Upper lobe of left lung (tissue), 6 donors: ENCODE results near the gene CXCR6. TPM values are rescaled to one million over a fixed set of nuclear protein-coding genes. Genes with fewer than 3 reads are reported as not detected.
A peak's percentile ranks its signal among the peaks of the same experiment; 100 is the strongest.

Source experiments
- ATAC-seq, 2 donors: fragments of 200-7000 bp; cut with Tn5 transposase; one replicate each; pipeline ENCODE4 v1.9.1; 2022; ENCODE audit warnings: mild to moderate bottlenecking in 2 of 2, moderate library complexity in 2 of 2; ENCODE audit not compliant: low FRiP score in 2 of 2
- DNase-seq, 2 donors: peaks; one replicate each; pipeline ENCODE4 v3.0.0-alpha.2; 2019 to 2020
- H3K27ac ChIP-seq, 4 donors: fragments of 200-600 bp; sonication (generic); one replicate each; pipeline ENCODE4 v1.5.1; 2016 to 2019
- H3K27me3 ChIP-seq, 4 donors: fragments of 200-600 bp; sonication (generic); one replicate each; pipeline ENCODE4 v1.5.1; 2017 to 2019
- H3K36me3 ChIP-seq, 4 donors: fragments of 200-600 bp; sonication (generic); one replicate each; pipeline ENCODE4 v1.5.1; 2016 to 2019
- H3K4me1 ChIP-seq, 4 donors: fragments of 200-600 bp; sonication (generic); one replicate each; pipeline ENCODE4 v1.5.1; 2018 to 2019
- H3K4me3 ChIP-seq, 4 donors: fragments of 200-600 bp; sonication (generic); one replicate each; pipeline ENCODE4 v1.5.1; 2017 to 2019; ENCODE audit warnings: mild to moderate bottlenecking in 2 of 4, moderate library complexity in 1 of 4
- H3K9me3 ChIP-seq, 4 donors: fragments of 200-600 bp; sonication (generic); one replicate each; pipeline ENCODE4 v1.5.1; 2018 to 2019
- CTCF ChIP-seq, 6 experiments: fragments of 450-650 bp in 4 of 6; fragments of 200-600 bp in 2 of 6; sonication (generic) in 2 of 6; IDR thresholded peaks; one replicate each; pipeline ENCODE4 v1.5.1; 2016 to 2019; ENCODE audit warnings: antibody characterized with exemption in 6 of 6
- EP300 ChIP-seq, 4 donors: sonication (generic); formaldehyde crosslinking; IDR thresholded peaks; one replicate each; pipeline ENCODE4 v1.5.1; 2017; ENCODE audit warnings: antibody characterized with exemption in 4 of 4, control low read depth in 2 of 4
- POLR2A ChIP-seq, 4 donors: fragments of 450-650 bp; IDR thresholded peaks; one replicate each; pipeline ENCODE4 v1.5.1; 2016 to 2017; ENCODE audit warnings: antibody characterized with exemption in 4 of 4, mild to moderate bottlenecking in 2 of 4
- POLR2AphosphoS5 ChIP-seq, 2 donors: sonication (generic); formaldehyde crosslinking; IDR thresholded peaks; one replicate each; pipeline ENCODE4 v1.5.1; 2017; ENCODE audit warnings: antibody characterized with exemption in 2 of 2
- WGBS, 2 donors: methylation state at CpG; one replicate each; pipeline ENCODE4 v1.1.5; 2017 to 2018; 5-methylcytosine and 5-hydroxymethylcytosine counted together
- total RNA-seq, 6 donors: library from RNA; depleted of rRNA in 4 of 6; stranded (reverse); fragments of >200 nt in 4 of 6; gene quantifications; one replicate each; pipeline versions ENCODE4 v1.1.0 to v1.2.1, GENCODE V29; 2016 to 2021
- donor health status: DM: no; HTN: no; CAD: no; lungs with moderate emphysema.
- donor health status: DM: no; HTN: yes; CAD: no; lungs with severe emphysema.

CXCR6 gene
- total RNA-seq: 10 to 100 TPM in 1 of 6 donors, 1 to 10 TPM in 5; 2.1 to 10.2 (median 3.0) TPM

DNA sequence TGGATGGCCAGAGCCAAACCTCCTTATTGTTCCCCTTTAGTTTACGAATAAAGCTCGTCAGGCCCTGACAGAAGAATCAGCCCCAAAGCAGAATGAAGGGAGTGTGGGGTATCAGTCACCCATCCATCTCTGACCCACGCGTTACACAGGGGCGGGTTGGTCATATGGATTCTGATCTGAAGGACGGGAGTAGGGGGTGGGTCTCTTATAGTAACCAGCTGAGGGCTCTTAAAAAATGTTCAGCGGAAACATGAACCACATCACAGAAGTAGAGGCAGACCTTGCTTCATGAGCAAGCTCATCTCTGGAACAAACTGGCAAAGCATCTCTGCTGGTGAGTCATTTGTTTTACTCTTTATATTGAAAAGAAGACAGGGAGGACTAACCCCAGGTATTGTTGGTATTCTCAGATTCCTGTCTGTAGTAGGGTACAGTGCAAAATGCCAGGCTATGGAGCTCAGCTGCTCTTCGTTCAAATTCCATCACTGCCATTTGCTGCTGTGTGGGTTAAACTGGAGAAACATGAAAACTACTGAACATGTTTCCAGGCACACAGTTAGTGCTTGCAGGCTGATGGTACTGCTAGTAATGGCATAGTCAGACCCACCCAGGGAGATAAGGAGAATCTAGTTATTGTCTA lies at the start of gene CXCR6:
TSS of gene CXCR6 (plus strand) at position 258 of the 640 bp plus-strand sequence. CDS start 3,018 bp downstream, outside the sequence.
- 91 to 95% methylated on average over 8 of the region's 8 CpGs for WGBS, 2 donors
- peak within 1 kb of the TSS in 2 of 4 donors; percentile 19 to 49 for H3K27ac ChIP-seq

GRCh38 chr3:45894015-45894414 lies 49.2 kb upstream of the CXCR6 start:
- Histone ChIP-seq H3K4me1 (peaks cover 0 to 5% (median 0%) of the 10 kb centered on the region in 4 donors), H3K9me3 (no peaks in the 10 kb centered on the region), H3K36me3 (no peaks in the 10 kb centered on the region), H3K4me3 (no peak overlapping the region), H3K27ac (no peak overlapping the region), H3K27me3 (no peaks in the 10 kb centered on the region)
- DNase-seq (no peak), ATAC-seq (no peak)
- no peak for TF ChIP-seq POLR2AphosphoS5 (IDR thresholded peaks at IDR 0.05)
- TF ChIP-seq EP300 (IDR thresholded peaks at IDR 0.05): no peak
- TF ChIP-seq POLR2A (IDR thresholded peaks at IDR 0.05): no peak
- no peak for TF ChIP-seq CTCF (IDR thresholded peaks at IDR 0.05)
- 59 to 64% methylated on average over 6 of the region's 6 CpGs for WGBS, 2 donors

More for the DNA sequence above, at the start of gene CXCR6:
- DNase-seq (no peak), ATAC-seq (no peak)
- TF ChIP-seq CTCF (IDR thresholded peaks at IDR 0.05) (no peak), POLR2A (IDR thresholded peaks at IDR 0.05) (peak in 1 of 4 donors; percentile 55)
- H3K27me3 ChIP-seq: no peaks in the 10 kb centered on the region
- H3K36me3 ChIP-seq: peaks cover 0 to 39% (median 10%) of the 10 kb centered on the region in 4 donors
- peaks cover 0 to 20% (median 9%) of the 10 kb centered on the region in 4 donors for H3K4me1 ChIP-seq
- H3K9me3 ChIP-seq: no peaks in the 10 kb centered on the region
- peak within 1 kb of the TSS in 3 of 4 donors; percentile 4 to 13 (median 6) for H3K4me3 ChIP-seq

DNA sequence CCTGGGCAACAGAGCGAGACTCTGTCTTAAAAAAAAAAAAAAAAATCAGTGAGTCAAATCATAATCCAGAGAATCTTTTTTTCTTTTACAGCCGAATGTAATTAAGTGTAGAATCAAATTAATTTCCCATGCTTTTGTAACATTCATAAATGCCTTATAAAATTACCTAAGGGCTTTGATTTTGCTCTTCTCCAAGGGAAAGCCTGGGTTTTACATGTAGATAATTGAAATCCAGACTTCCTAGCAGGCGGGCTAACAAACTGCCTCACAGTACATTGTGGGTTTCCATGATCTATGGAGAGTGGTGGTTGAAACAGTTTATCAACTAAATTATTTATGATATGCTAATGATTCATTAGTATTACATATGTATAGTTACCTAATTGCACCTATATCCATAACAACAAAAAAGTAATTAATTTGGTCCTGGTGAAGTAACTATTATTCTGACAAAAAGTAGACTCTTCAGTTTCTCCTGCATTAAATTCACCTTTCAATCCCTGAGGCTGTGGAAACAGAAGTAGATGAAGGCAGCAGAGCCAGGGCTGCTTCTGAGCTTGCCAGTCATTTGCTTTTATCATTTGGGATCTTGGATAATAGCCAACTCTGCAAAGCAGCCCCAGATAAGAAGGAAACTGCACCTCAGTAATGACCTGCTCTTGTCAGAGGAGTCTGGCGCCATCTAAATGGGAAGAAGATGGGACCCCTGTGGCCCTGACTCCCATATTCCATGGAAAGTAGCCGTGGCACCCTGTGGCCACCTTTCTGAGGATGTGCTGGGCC lies 47.4 kb upstream of the CXCR6 start:
- no peak for DNase-seq
- 90 to 97% methylated on average over 3 to 5 of the region's 5 CpGs for WGBS, 2 donors
- no peak overlapping the region for H3K27ac ChIP-seq
- no peak for ATAC-seq
- no peaks in the 10 kb centered on the region for H3K4me1 ChIP-seq
- no peak for TF ChIP-seq EP300 (IDR thresholded peaks at IDR 0.05)
- no peak for TF ChIP-seq POLR2AphosphoS5 (IDR thresholded peaks at IDR 0.05)
- TF ChIP-seq CTCF (IDR thresholded peaks at IDR 0.05): no peak
- no peak for TF ChIP-seq POLR2A (IDR thresholded peaks at IDR 0.05)
- H3K27me3 ChIP-seq: no peaks in the 10 kb centered on the region
- H3K4me3 ChIP-seq: no peak overlapping the region
- no peaks in the 10 kb centered on the region for H3K9me3 ChIP-seq
- no peaks in the 10 kb centered on the region for H3K36me3 ChIP-seq

DNA sequence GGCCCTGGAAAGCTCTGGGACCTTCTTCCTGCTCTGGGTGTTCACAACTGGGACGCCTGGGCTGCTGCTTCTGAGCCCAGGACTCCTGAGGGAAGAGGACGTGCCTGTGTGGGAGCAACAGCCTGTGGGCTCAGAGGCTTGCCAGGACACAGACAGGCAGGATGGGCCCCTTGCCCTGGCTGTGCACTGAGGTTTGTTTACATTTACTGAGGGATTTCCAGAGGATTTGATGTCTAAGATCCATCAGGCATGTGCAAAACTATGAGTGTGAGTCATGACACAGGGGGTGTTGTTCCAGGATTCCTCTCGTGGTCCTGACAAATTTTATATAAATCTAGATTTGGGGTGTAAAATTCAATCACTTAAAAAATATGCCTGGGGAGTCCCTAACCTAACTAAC lies 46.3 kb upstream of the CXCR6 start:
- no peak for DNase-seq
- no peak overlapping the region for H3K27ac ChIP-seq
- 56 to 70% methylated on average over 3 of the region's 3 CpGs for WGBS, 2 donors
- ATAC-seq: no peak
- no peaks in the 10 kb centered on the region for H3K9me3 ChIP-seq
- no peaks in the 10 kb centered on the region for H3K36me3 ChIP-seq
- TF ChIP-seq POLR2A (IDR thresholded peaks at IDR 0.05) (no peak), CTCF (IDR thresholded peaks at IDR 0.05) (no peak), EP300 (IDR thresholded peaks at IDR 0.05) (no peak), POLR2AphosphoS5 (IDR thresholded peaks at IDR 0.05) (no peak)
- no peaks in the 10 kb centered on the region for H3K27me3 ChIP-seq
- H3K4me1 ChIP-seq: no peaks in the 10 kb centered on the region
- H3K4me3 ChIP-seq: no peak overlapping the region
